Erythroblast (primary cell): Measurements from ENCODE around the gene PELO.

Experiments used
- GATA1 ChIP-seq: IDR thresholded peaks from 2 replicates; pipeline ENCODE4 v1.6.1; 2011; ENCODE audit warnings: low read depth, mild to moderate bottlenecking, control low read depth, low read length, moderate library complexity
- POLR2A ChIP-seq: IDR thresholded peaks from 2 replicates; pipeline ENCODE4 v1.6.1; 2011; ENCODE audit warnings: mild to moderate bottlenecking, low read length

- TF ChIP-seq POLR2A (no peak), GATA1 (no peak)
Measured at GRCh38 chr5:52779213-52779612, 8.5 kb upstream of the PELO start.
